GM12878 (cell line): ENCODE results near the gene CYS1. TPM values are rescaled to one million over a fixed set of nuclear protein-coding genes. Genes with fewer than 3 reads are reported as not detected.

ENCODE experiments used
- ATAC-seq: fragments of 200-7000 bp; cut with Tn5 transposase; 3 replicates; pipeline ENCODE4 v1.9.1; 2020; ENCODE audit warnings: mild to moderate bottlenecking, moderate library complexity
- BruUV-seq: library from RNA; stranded (reverse); fragments of 400-500 nt; replicated peaks from 2 replicates; lab custom pipeline; 2021; lab: Mats Ljungman, UMichigan
- CTCF ChIA-PET: fragments of 300-600 bp; sonication (Branson Sonifier 250); formaldehyde crosslinking; extraction: SDS; loops from one replicate; lab custom pipeline; 2021; ENCODE audit warnings: inconsistent platforms; lab: Yijun Ruan, JAX
- POLR2A ChIA-PET: fragments of 350-600 bp; formaldehyde crosslinking; extraction: SDS; loops from one replicate; lab custom pipeline; 2021; ENCODE audit warnings: inconsistent platforms; lab: Charles Lee
- RAD21 ChIA-PET: fragments of 300-600 bp; sonication (Branson Sonifier 250); formaldehyde crosslinking; loops from one replicate; lab custom pipeline; 2023; ENCODE audit warnings: antibody characterized with exemption; ENCODE audit not compliant: unreplicated experiment; lab: Charles Lee
- SMC1A ChIA-PET: fragments of 300-600 bp; sonication (Branson Sonifier 250); formaldehyde crosslinking; loops from one replicate; lab custom pipeline; 2023; ENCODE audit not compliant: unreplicated experiment, uncharacterized antibody; lab: Charles Lee
- DNase-seq: peaks from one replicate; pipeline ENCODE4 v3.0.0-alpha.2; 2011; ENCODE audit warnings: low read depth, low spot score
- FAIRE-seq: peaks from 3 replicates; lab custom pipeline; 2011; peaks lifted over from hg19 to GRCh38; lab: Jason Lieb, UNC
- H2AFZ ChIP-seq: 2 replicates; pipeline ENCODE4 v1.6.0; 2011; ENCODE audit warnings: low read depth, low read length, control low read depth; ENCODE audit not compliant: control insufficient read depth
- H3K27ac ChIP-seq: 2 replicates; pipeline ENCODE4 v1.5.1; 2011; ENCODE audit warnings: control low read depth; ENCODE audit not compliant: control insufficient read depth, insufficient read depth
- H3K27me3 ChIP-seq, 2 experiments: replicated peaks in 1 of 2; 2 replicates each; pipeline versions ENCODE4 v1.6.0 to v1.6.1; 2011; ENCODE audit warnings: low read length in 1 of 2; ENCODE audit not compliant: control insufficient read depth in 2 of 2, insufficient read depth in 2 of 2
- H3K36me3 ChIP-seq, 2 experiments: 2 replicates each; pipeline ENCODE4 v1.5.1; 2011; ENCODE audit warnings: low read length in 1 of 2; ENCODE audit not compliant: control insufficient read depth in 2 of 2, insufficient read depth in 2 of 2
- H3K4me1 ChIP-seq: 2 replicates; pipeline ENCODE4 v1.6.1; 2011; ENCODE audit warnings: mild to moderate bottlenecking, low read length, moderate library complexity, mixed read lengths; ENCODE audit not compliant: control insufficient read depth, insufficient read depth
- H3K4me2 ChIP-seq: 2 replicates; pipeline ENCODE4 v1.6.0; 2011; ENCODE audit warnings: control low read depth; ENCODE audit not compliant: control insufficient read depth, insufficient read depth
- H3K4me3 ChIP-seq: fragments of 200-600 bp; sonication (generic); 2 replicates; pipeline ENCODE4 v1.5.1; 2016
- H3K79me2 ChIP-seq: 2 replicates; pipeline ENCODE4 v1.6.0; 2011; ENCODE audit warnings: low read length; ENCODE audit not compliant: control insufficient read depth, insufficient read depth
- H3K9ac ChIP-seq: 2 replicates; pipeline ENCODE4 v1.8.0; 2011; ENCODE audit warnings: low read length, control low read depth, mixed read lengths; ENCODE audit not compliant: control insufficient read depth, insufficient read depth
- H3K9me3 ChIP-seq: replicated peaks from 3 replicates; pipeline ENCODE4 v1.5.1; 2011; ENCODE audit warnings: mild to moderate bottlenecking, low read length; ENCODE audit not compliant: control insufficient read depth, insufficient read depth
- H4K20me1 ChIP-seq: 2 replicates; pipeline ENCODE4 v1.6.0; 2011; ENCODE audit not compliant: control insufficient read depth, insufficient read depth
- ASH2L ChIP-seq: fragments of 300-600, 200-600 bp; sonication (generic); IDR thresholded peaks from 2 replicates; pipeline ENCODE4 v1.6.1; 2017; ENCODE audit warnings: low read depth, mild to moderate bottlenecking, borderline replicate concordance
- ATF2 ChIP-seq: IDR thresholded peaks from 2 replicates; pipeline ENCODE4 v1.6.1; 2012; ENCODE audit warnings: low read length, inconsistent platforms
- ELK1 ChIP-seq: IDR thresholded peaks from 2 replicates; pipeline ENCODE4 v1.6.1; 2012; ENCODE audit warnings: low read depth, low read length, improper control_type of control experiment
- ETV6 ChIP-seq, 2 experiments: fragments of 450-650 bp in 1 of 2; IDR thresholded peaks in 1 of 2; conservative IDR thresholded peaks in 1 of 2; 2 replicates each; pipeline ENCODE4 v1.6.1; 2014; ENCODE audit warnings: antibody characterized with exemption in 1 of 2, borderline replicate concordance in 1 of 2, low read depth in 1 of 2, mild to moderate bottlenecking in 1 of 2, moderate library complexity in 1 of 2
- FOXK2 ChIP-seq: fragments of 450-650 bp; IDR thresholded peaks from 2 replicates; pipeline ENCODE4 v1.6.1; 2017; ENCODE audit warnings: mild to moderate bottlenecking, moderate library complexity
- NBN ChIP-seq: fragments of 450-650 bp; IDR thresholded peaks from 2 replicates; pipeline ENCODE4 v1.6.1; 2016
- NKRF ChIP-seq: fragments of 450-650 bp; conservative IDR thresholded peaks from 2 replicates; pipeline ENCODE4 v1.6.1; 2017; ENCODE audit warnings: mild to moderate bottlenecking, moderate library complexity
- RAD21 ChIP-seq: IDR thresholded peaks from 2 replicates; pipeline ENCODE4 v1.6.1; 2011; ENCODE audit warnings: mild to moderate bottlenecking, low read depth, low read length, moderate library complexity; ENCODE audit not compliant: insufficient read depth
- SKIL ChIP-seq: fragments of 450-650 bp; IDR thresholded peaks from 2 replicates; pipeline ENCODE4 v1.6.1; 2017; ENCODE audit warnings: mild to moderate bottlenecking, low read depth, inconsistent platforms; ENCODE audit not compliant: poor library complexity, severe bottlenecking
- SP1 ChIP-seq: IDR thresholded peaks from one replicate; pipeline ENCODE4 v1.6.1; 2011; ENCODE audit warnings: low read depth, low read length
- ZNF24 ChIP-seq: fragments of 450-650 bp; IDR thresholded peaks from 2 replicates; pipeline ENCODE4 v1.6.1; 2017; ENCODE audit warnings: antibody characterized with exemption, mild to moderate bottlenecking
- WGBS: methylation state at CpG from one replicate; pipeline ENCODE4 v1.1.6; 2016; ENCODE audit warnings: low lambda C conversion rate; ENCODE audit not compliant: insufficient replicate concordance, insufficient coverage; ENCODE audit errors: missing lambda C conversion rate; 5-methylcytosine and 5-hydroxymethylcytosine counted together
- in situ Hi-C: fragments of 300-500 bp; cut with MboI; formaldehyde crosslinking; loops from 9 replicates; pipeline ENCODE4 v1.14.3; 2018; ENCODE audit warnings: mixed read lengths
- intact Hi-C: fragments of 100-400 bp; cut with micrococcal nuclease; formaldehyde crosslinking; loops from one replicate; pipeline ENCODE4 v1.14.2; 2022; ENCODE audit not compliant: unreplicated experiment
- polyA plus RNA-seq, 11 experiments: library from polyadenylated mRNA; depleted of rRNA in 4 of 11; unstranded in 6 of 11; stranded (reverse) in 5 of 11; fragments of >200 nt; fragmentation: Nextera tagmentation in 4 of 11; fragmentation: Illumina TruSeq in 1 of 11; extraction: Ambion mirVana in 4 of 11; extraction: Trizol in 1 of 11; gene quantifications; 1 replicate in 1 of 11; 2 replicates in 10 of 11; pipeline versions ENCODE4 v1.2.1 to v1.2.3, GENCODE V29; 2011 to 2016; ENCODE audit warnings: inconsistent platforms in 2 of 11, missing spikeins in 2 of 11, low read depth in 1 of 11
- total RNA-seq, 4 experiments: library from RNA; depleted of rRNA in 3 of 4; stranded (reverse); fragments of >200 nt in 3 of 4; fragmentation: Illumina TruSeq in 1 of 4; extraction: Trizol in 1 of 4; gene quantifications; 2 replicates each; pipeline versions ENCODE4 v1.2.1 to v1.2.3, GENCODE V29; 2013 to 2021

The CYS1 gene
- total and polyA plus RNA-seq, 10 of the 15 experiments (the other 5 are each of a cell fraction or from before 2014, with no cell fraction given) = 0.35 to 6.4 (median 2.5) TPM

- TF ChIP-seq NKRF (no peak), FOXK2 (no peak)
Observed at GRCh38 chr2:10019174-10019573, 61.0 kb downstream of the CYS1 start (continued).

GRCh38 chr2:10017313-10017941 lies 62.8 kb downstream of the CYS1 start:
- ChIA-PET RAD21 (no interaction called here), POLR2A (no interaction called here), CTCF (interaction anchor here (1.6 kb wide), 1 partner anchor 33 kb away, joined by 5 read pairs; no protein-coding TSS in a partner anchor), SMC1A (no interaction called here)
- no peak overlapping the region for H2AFZ ChIP-seq
- no peaks in the 10 kb centered on the region; a peak in 2 of 4 replicates for H3K27me3 ChIP-seq
- no peaks in the 10 kb centered on the region for H4K20me1 ChIP-seq
- no peak for FAIRE-seq
- H3K79me2 ChIP-seq = no peaks in the 10 kb centered on the region
- in situ Hi-C loops (no loop called here), intact Hi-C loops (no loop called here)
- H3K4me3 ChIP-seq = no peak overlapping the region
- H3K4me2 ChIP-seq = no peak overlapping the region
- H3K9ac ChIP-seq = no peak overlapping the region
- 57% methylated on average over 5 of the region's 5 CpGs for WGBS
- no peak for DNase-seq
- H3K27ac ChIP-seq = no peak overlapping the region
- H3K4me1 ChIP-seq = no peaks in the 10 kb centered on the region
- BruUV-seq = no TSS peak
- peaks cover 2% of the 10 kb centered on the region; the same call in 1 of the 3 replicates for H3K9me3 ChIP-seq
- no peak for ATAC-seq
- no peaks in the 10 kb centered on the region for H3K36me3 ChIP-seq
- TF ChIP-seq RAD21 = no peak
- TF ChIP-seq ATF2 = no peak
- no peak for TF ChIP-seq ZNF24
- TF ChIP-seq ELK1 = no peak
- no peak for TF ChIP-seq ASH2L
- TF ChIP-seq SKIL = no peak
- TF ChIP-seq NBN = no peak
- TF ChIP-seq SP1 = no peak
- no peak for TF ChIP-seq ETV6 (conservative IDR thresholded peaks at IDR 0.05 in 1 of 2, IDR thresholded peaks at IDR 0.05 in 1 of 2; ENCODE audit: borderline replicate concordance in 1 of 2, low read depth in 1 of 2)
